B cell (primary cell): ENCODE data around the gene STAMBPL1. TPM values are rescaled to one million over a fixed set of nuclear protein-coding genes. Genes with fewer than 3 reads are reported as not detected.
A peak's percentile ranks its signal among the peaks of the same experiment; 100 is the strongest.

Experiments
- ATAC-seq: fragments of 200-7000 bp; cut with Tn5 transposase; one replicate; pipeline ENCODE4 v1.10.0; 2021; ENCODE audit warnings: low read depth, mild to moderate bottlenecking, moderate number of reproducible peaks, moderate library complexity
- CTCF ChIA-PET: fragments of 350-600 bp; sonication (Branson Sonifier 250); formaldehyde crosslinking; loops from one replicate; lab custom pipeline; 2021; ENCODE audit warnings: antibody characterized with exemption, inconsistent platforms; lab: Charles Lee
- POLR2A ChIA-PET: fragments of 350-600 bp; sonication (Branson Sonifier 250); formaldehyde crosslinking; loops from one replicate; lab custom pipeline; 2021; ENCODE audit warnings: antibody characterized with exemption; lab: Charles Lee
- DNase-seq: peaks from one replicate; pipeline ENCODE4 v3.0.0; 2013
- H2AFZ ChIP-seq: 2 replicates; pipeline ENCODE4 v1.6.1; 2012; ENCODE audit warnings: mild to moderate bottlenecking, low read depth, low read length; ENCODE audit not compliant: insufficient read depth, poor library complexity, severe bottlenecking
- H3K27ac ChIP-seq, 2 donors: 1 replicate in 1 of 2; 2 replicates in 1 of 2; pipeline ENCODE4 v1.5.1; 2012 to 2013; ENCODE audit warnings: low read length in 2 of 2, mild to moderate bottlenecking in 2 of 2, moderate library complexity in 1 of 2
- H3K27me3 ChIP-seq, 4 experiments: fragments of 200-600 bp in 1 of 4; sonication (generic) in 1 of 4; replicated peaks in 1 of 4; 1 replicate in 2 of 4; 2 replicates in 2 of 4; pipeline versions ENCODE4 v1.6.1 to v1.7.0; 2013 to 2016; ENCODE audit warnings: low read length in 3 of 4, mild to moderate bottlenecking in 2 of 4, mixed read lengths in 1 of 4, moderate library complexity in 1 of 4; ENCODE audit not compliant: insufficient read depth in 4 of 4, control insufficient read depth in 3 of 4; ENCODE audit errors: control extremely low read depth in 1 of 4
- H3K36me3 ChIP-seq, 2 experiments: replicated peaks in 1 of 2; 1 replicate in 1 of 2; 2 replicates in 1 of 2; pipeline versions ENCODE4 v1.6.1 to v1.7.1; 2013; ENCODE audit warnings: low read length in 1 of 2; ENCODE audit not compliant: insufficient read depth in 2 of 2, control insufficient read depth in 1 of 2; ENCODE audit errors: control extremely low read depth in 1 of 2, extremely low read depth in 1 of 2
- H3K4me1 ChIP-seq, 2 donors: fragments of 200-600 bp in 1 of 2; sonication (generic) in 1 of 2; 1 replicate in 1 of 2; 2 replicates in 1 of 2; pipeline versions ENCODE4 v1.5.1 to v1.6.1; 2013 to 2017; ENCODE audit warnings: low read length in 2 of 2; ENCODE audit not compliant: control insufficient read depth in 2 of 2, insufficient read depth in 2 of 2
- H3K4me2 ChIP-seq: replicated peaks from 2 replicates; pipeline ENCODE3; 2012; ENCODE audit warnings: mild to moderate bottlenecking, low read depth, low read length; ENCODE audit not compliant: poor library complexity, severe bottlenecking
- H3K4me3 ChIP-seq, 5 experiments: fragments of 200-600 bp in 1 of 5; sonication (generic) in 1 of 5; 1 replicate in 3 of 5; 2 replicates in 2 of 5; pipeline versions ENCODE4 v1.5.1 to v1.7.0; 2011 to 2016; ENCODE audit warnings: low read length in 4 of 5, mild to moderate bottlenecking in 4 of 5, low read depth in 2 of 5, control low read depth in 1 of 5, moderate library complexity in 1 of 5; ENCODE audit not compliant: insufficient read depth in 1 of 5; ENCODE audit errors: control extremely low read depth in 1 of 5, extremely low read depth in 1 of 5
- H3K79me2 ChIP-seq: fragments of 200-600 bp; sonication (generic); one replicate; pipeline ENCODE4 v1.6.0; 2016; ENCODE audit warnings: low read length; ENCODE audit not compliant: control insufficient read depth, insufficient read depth
- H3K9ac ChIP-seq: fragments of 200-600 bp; sonication (generic); 2 replicates; pipeline ENCODE4 v1.6.1; 2017; ENCODE audit warnings: mild to moderate bottlenecking, low read length, moderate library complexity
- H3K9me3 ChIP-seq, 3 donors: one replicate each; pipeline versions ENCODE4 v1.6.1 to v1.7.1; 2013; ENCODE audit warnings: low read length in 2 of 3; ENCODE audit not compliant: control insufficient read depth in 2 of 3, insufficient read depth in 1 of 3; ENCODE audit errors: control extremely low read depth in 1 of 3
- H4K20me1 ChIP-seq: 2 replicates; pipeline ENCODE4 v1.6.0; 2012; ENCODE audit warnings: mild to moderate bottlenecking, low read length; ENCODE audit not compliant: insufficient read depth, control insufficient read depth, poor library complexity, severe bottlenecking
- H3K27ac Mint-ChIP-seq: one replicate; pipeline ENCODE4 v1.8.0; 2021; ENCODE audit warnings: mixed read lengths
- H3K27me3 Mint-ChIP-seq: one replicate; pipeline ENCODE4 v1.8.0; 2021; ENCODE audit warnings: mixed read lengths
- H3K4me1 Mint-ChIP-seq: one replicate; pipeline ENCODE4 v1.8.0; 2021; ENCODE audit warnings: mixed read lengths
- H3K4me3 Mint-ChIP-seq: one replicate; pipeline ENCODE4 v1.8.0; 2021; ENCODE audit warnings: mixed read lengths
- H3K9me3 Mint-ChIP-seq: one replicate; pipeline ENCODE4 v1.8.0; 2022; ENCODE audit warnings: mixed read lengths; ENCODE audit not compliant: insufficient read depth
- EZH2 ChIP-seq: IDR thresholded peaks from 2 replicates; pipeline ENCODE4 v1.6.1; 2012; ENCODE audit warnings: borderline replicate concordance, low read depth, mild to moderate bottlenecking, moderate library complexity, low read length; ENCODE audit not compliant: insufficient read depth, poor library complexity, severe bottlenecking
- WGBS: methylation state at CpG from one replicate; pipeline ENCODE4 v1.1.5; 2013; ENCODE audit warnings: missing lambda C conversion rate; ENCODE audit not compliant: insufficient coverage; 5-methylcytosine and 5-hydroxymethylcytosine counted together
- intact Hi-C: fragments of 100-400 bp; cut with micrococcal nuclease; formaldehyde crosslinking; loops from one replicate; pipeline ENCODE4 v1.10.0; 2022
- polyA minus RNA-seq: library from RNA; depleted of rRNA, polyadenylated mRNA; stranded (reverse); fragments of >200 nt; gene quantifications from 2 replicates; pipeline ENCODE4 v1.2.3, GENCODE V29; 2012
- polyA plus RNA-seq: library from polyadenylated mRNA; depleted of rRNA; stranded (reverse); fragments of >200 nt; gene quantifications from 2 replicates; pipeline ENCODE4 v1.2.3, GENCODE V29; 2012
- total RNA-seq, 2 donors: library from RNA; stranded (reverse); fragments of 120-200 nt in 1 of 2; gene quantifications; 1 replicate in 1 of 2; 2 replicates in 1 of 2; pipeline versions ENCODE4 v1.2.3 to v1.2.4, GENCODE V29; 2013 to 2022
- TF ChIP-seq, protein P1 (sequence below): fragments of 200-600 bp; IDR thresholded peaks from one replicate; pipeline ENCODE4 v1.8.0; 2022; ENCODE audit warnings: antibody characterized with exemption, mild to moderate bottlenecking

Gene STAMBPL1
- total RNA-seq, result 56.7 and 64.2 TPM in 2 replicates
- total RNA-seq (2013), result 32.1 TPM
- polyA plus RNA-seq, result 33.8 and 50.3 TPM in 2 replicates
- 38.4 and 68.5 TPM in 2 replicates for polyA minus RNA-seq

DNA sequence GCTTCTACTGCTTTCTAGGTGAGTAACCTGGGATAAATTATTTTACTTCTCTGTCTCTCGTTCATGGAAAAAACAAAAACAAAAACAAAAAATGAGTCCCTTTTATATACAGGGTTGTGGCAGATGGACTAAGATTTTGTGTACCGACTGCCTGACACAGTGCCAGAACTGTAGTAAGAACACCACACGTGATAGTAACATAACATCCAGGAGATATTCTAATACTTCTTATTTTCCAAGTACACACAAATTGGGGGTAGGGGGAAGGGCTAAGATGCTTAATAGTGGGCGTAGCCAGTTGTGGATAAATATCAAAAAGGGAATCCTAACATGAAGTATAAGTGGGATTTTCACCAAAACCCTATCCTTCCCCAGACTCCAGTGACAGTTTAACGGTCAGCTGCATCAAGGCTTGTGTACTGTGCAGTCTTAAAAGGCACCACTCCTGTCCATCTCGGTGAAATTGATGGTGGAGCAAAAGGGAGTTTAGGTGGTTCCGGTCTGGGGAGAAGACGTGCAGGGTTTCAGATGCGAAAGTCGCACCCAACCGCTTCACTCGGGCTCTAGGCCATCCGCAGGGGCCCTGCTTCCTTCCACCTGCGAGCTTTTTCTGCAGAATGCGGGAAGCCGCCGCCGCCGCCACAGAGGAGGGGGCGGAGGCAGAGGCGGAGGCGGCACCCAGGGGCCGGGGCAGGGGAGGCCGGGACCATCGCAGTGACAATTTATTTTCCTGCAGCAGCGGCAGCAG, at the start of gene STAMBPL1:
STAMBPL1 (plus strand) TSS at position 712 of the 748 bp plus-strand sequence. CDS start 21,464 bp downstream, outside the sequence.
- DNase-seq (no peak), ATAC-seq (peak; percentile 62)
- Histone ChIP-seq H3K27me3 (no peaks in the 10 kb centered on the region), H4K20me1 (no peaks in the 10 kb centered on the region), H3K4me2 (peak within 1 kb of the TSS; percentile 78), H3K27ac (peak within 1 kb of the TSS; percentile 88 to 91), H3K9ac (peak within 1 kb of the TSS; percentile 82), H3K4me1 (peaks cover 25 to 34% of the 10 kb centered on the region in 2 donors), H3K79me2 (peaks cover 32% of the 10 kb centered on the region), H2AFZ (peak within 1 kb of the TSS; percentile 97), H3K4me3 (peak within 1 kb of the TSS; percentile 50 to 84 (median 71)), H3K36me3 (no peaks in the 10 kb centered on the region), H3K9me3 (no peaks in the 10 kb centered on the region)
- WGBS, result under 1% methylated on average over 21 of the region's 26 CpGs
- Mint-ChIP-seq H3K27me3 (no peaks in the 10 kb centered on the region), H3K27ac (peak within 1 kb of the TSS; percentile 97), H3K4me1 (peaks cover 50% of the 10 kb centered on the region), H3K9me3 (no peaks in the 10 kb centered on the region), H3K4me3 (peak within 1 kb of the TSS; percentile 96)
- ChIA-PET CTCF (interaction anchor here (0.6 to 5.3 kb wide), 9 partner anchors 10 to 822 kb away, joined by 3 to 60 read pairs (median 4); partner anchors contain the start of gene KIF20B), POLR2A (interaction anchor here (1.0 to 3.9 kb wide), 8 partner anchors 10 to 1018 kb away, joined by 3 to 47 read pairs (median 4); no protein-coding TSS in a partner anchor)
- TF ChIP-seq EZH2, result no peak
- TF ChIP-seq, protein P1, sequence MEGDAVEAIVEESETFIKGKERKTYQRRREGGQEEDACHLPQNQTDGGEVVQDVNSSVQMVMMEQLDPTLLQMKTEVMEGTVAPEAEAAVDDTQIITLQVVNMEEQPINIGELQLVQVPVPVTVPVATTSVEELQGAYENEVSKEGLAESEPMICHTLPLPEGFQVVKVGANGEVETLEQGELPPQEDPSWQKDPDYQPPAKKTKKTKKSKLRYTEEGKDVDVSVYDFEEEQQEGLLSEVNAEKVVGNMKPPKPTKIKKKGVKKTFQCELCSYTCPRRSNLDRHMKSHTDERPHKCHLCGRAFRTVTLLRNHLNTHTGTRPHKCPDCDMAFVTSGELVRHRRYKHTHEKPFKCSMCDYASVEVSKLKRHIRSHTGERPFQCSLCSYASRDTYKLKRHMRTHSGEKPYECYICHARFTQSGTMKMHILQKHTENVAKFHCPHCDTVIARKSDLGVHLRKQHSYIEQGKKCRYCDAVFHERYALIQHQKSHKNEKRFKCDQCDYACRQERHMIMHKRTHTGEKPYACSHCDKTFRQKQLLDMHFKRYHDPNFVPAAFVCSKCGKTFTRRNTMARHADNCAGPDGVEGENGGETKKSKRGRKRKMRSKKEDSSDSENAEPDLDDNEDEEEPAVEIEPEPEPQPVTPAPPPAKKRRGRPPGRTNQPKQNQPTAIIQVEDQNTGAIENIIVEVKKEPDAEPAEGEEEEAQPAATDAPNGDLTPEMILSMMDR, result no peak
- intact Hi-C loops, result loop anchor here (1.0 to 5.0 kb wide), 8 partner anchors 22 to 1017 kb away; partner anchors contain the start of genes FAS, IFIT5, KLLN and PTEN
